SK-N-MC (cell line): ENCODE data around the gene GOLPH3.

Experiments
- DNase-seq: peaks from one replicate; pipeline ENCODE4 v3.0.0-alpha.2; 2011; ENCODE audit warnings: low read depth, low spot score
- H3K27ac ChIP-seq: fragments of 200-600 bp; sonication (generic); 2 replicates; pipeline ENCODE4 v1.5.1; 2016; ENCODE audit warnings: mixed run types
- H3K36me3 ChIP-seq: fragments of 200-600 bp; sonication (generic); 2 replicates; pipeline ENCODE4 v1.6.1; 2017; ENCODE audit warnings: antibody characterized with exemption, low read length, mixed read lengths; ENCODE audit not compliant: insufficient read depth
- H3K4me3 ChIP-seq: fragments of 200-600 bp; sonication (generic); 2 replicates; pipeline ENCODE4 v1.5.1; 2016
- H3K9ac ChIP-seq: fragments of 200-600 bp; sonication (generic); 2 replicates; pipeline ENCODE4 v1.8.0; 2017; ENCODE audit warnings: mixed run types, mixed read lengths; ENCODE audit not compliant: insufficient read length
- H3K9me3 ChIP-seq: fragments of 200-600 bp; sonication (generic); 2 replicates; pipeline ENCODE4 v1.6.1; 2017; ENCODE audit warnings: low read depth, mild to moderate bottlenecking, antibody characterized with exemption, low read length, moderate library complexity, mixed read lengths
- EZH2 ChIP-seq: fragments of 200-600 bp; sonication (generic); IDR thresholded peaks from one replicate; pipeline ENCODE4 v1.6.1; 2017; ENCODE audit warnings: antibody characterized with exemption
- FOXP2 ChIP-seq: optimal IDR thresholded peaks from 2 replicates; pipeline ENCODE3; 2011; ENCODE audit warnings: mild to moderate bottlenecking, moderate library complexity; ENCODE audit not compliant: insufficient read depth; ENCODE audit errors: extremely low read length, control extremely low read depth
- POLR2AphosphoS5 ChIP-seq: IDR thresholded peaks from 2 replicates; pipeline ENCODE4 v1.6.1; 2012; ENCODE audit warnings: mild to moderate bottlenecking, low read depth, low read length, borderline replicate concordance

The GOLPH3 gene

GRCh38 chr5:32100691-32101302 is 73.3 kb downstream of the GOLPH3 start:
- Histone ChIP-seq H3K27ac (no peak overlapping the region), H3K9me3 (no peaks in the 10 kb centered on the region), H3K4me3 (no peak overlapping the region), H3K9ac (no peak overlapping the region), H3K36me3 (peaks cover 41% of the 10 kb centered on the region)
- no peak for DNase-seq
- TF ChIP-seq FOXP2 (no peak), EZH2 (no peak), POLR2AphosphoS5 (no peak)

- H3K27ac ChIP-seq = no peak overlapping the region
- H3K9ac ChIP-seq = no peak overlapping the region
- no peak overlapping the region for H3K4me3 ChIP-seq
- H3K9me3 ChIP-seq = no peaks in the 10 kb centered on the region
- TF ChIP-seq POLR2AphosphoS5 (no peak), FOXP2 (no peak), EZH2 (no peak)
- H3K36me3 ChIP-seq = peaks cover 35% of the 10 kb centered on the region
- no peak for DNase-seq
Measured at GRCh38 chr5:32100230-32100629, 73.9 kb downstream of the GOLPH3 start.

- DNase-seq = no peak
- H3K4me3 ChIP-seq = no peak overlapping the region
- TF ChIP-seq POLR2AphosphoS5 (no peak), FOXP2 (no peak), EZH2 (no peak)
- H3K9me3 ChIP-seq = no peaks in the 10 kb centered on the region
- peak overlapping the region; percentile 85 for H3K27ac ChIP-seq
- H3K36me3 ChIP-seq = peaks cover 30% of the 10 kb centered on the region
- H3K9ac ChIP-seq = no peak overlapping the region
Measured at GRCh38 chr5:32099486-32100035, 74.6 kb downstream of the GOLPH3 start.

- Histone ChIP-seq H3K9ac (no peak overlapping the region), H3K27ac (peak overlapping the region; percentile 85), H3K9me3 (no peaks in the 10 kb centered on the region), H3K4me3 (peak overlapping the region; percentile 25), H3K36me3 (peaks cover 28% of the 10 kb centered on the region)
- DNase-seq = no peak
- TF ChIP-seq EZH2 (no peak), POLR2AphosphoS5 (no peak), FOXP2 (no peak)
Measured at GRCh38 chr5:32098890-32099310, 75.2 kb downstream of the GOLPH3 start.

- Histone ChIP-seq H3K9ac (no peak overlapping the region), H3K4me3 (peak overlapping the region; percentile 25), H3K36me3 (peaks cover 22% of the 10 kb centered on the region), H3K27ac (peak overlapping the region; percentile 85), H3K9me3 (no peaks in the 10 kb centered on the region)
- TF ChIP-seq POLR2AphosphoS5 = no peak
- TF ChIP-seq EZH2 = no peak
- no peak for DNase-seq
Measured at GRCh38 chr5:32098291-32098690, 75.8 kb downstream of the GOLPH3 start.

- no peak for TF ChIP-seq EZH2
- Histone ChIP-seq H3K4me3 (no peak overlapping the region), H3K27ac (peak overlapping the region; percentile 85; the same call in 1 of the 2 replicates), H3K9ac (no peak overlapping the region), H3K9me3 (no peaks in the 10 kb centered on the region), H3K36me3 (peaks cover 10% of the 10 kb centered on the region)
- DNase-seq = no peak
Measured at GRCh38 chr5:32096891-32097595, 77.1 kb downstream of the GOLPH3 start.

- DNase-seq = no peak
- H3K4me3 ChIP-seq = no peak overlapping the region
- H3K9me3 ChIP-seq = no peaks in the 10 kb centered on the region
- no peak overlapping the region for H3K27ac ChIP-seq
- no peak overlapping the region for H3K9ac ChIP-seq
- no peaks in the 10 kb centered on the region; the same call in 1 of the 2 replicates for H3K36me3 ChIP-seq
- TF ChIP-seq POLR2AphosphoS5 (no peak), EZH2 (no peak), FOXP2 (no peak)
Measured at GRCh38 chr5:32095261-32095671, 78.9 kb downstream of the GOLPH3 start.

GRCh38 chr5:32094691-32095090 is 79.4 kb downstream of the GOLPH3 start:
- no peaks in the 10 kb centered on the region for H3K9me3 ChIP-seq
- TF ChIP-seq EZH2 = no peak
- TF ChIP-seq FOXP2 = no peak
- no peak for TF ChIP-seq POLR2AphosphoS5
- no peak overlapping the region for H3K9ac ChIP-seq
- H3K36me3 ChIP-seq = no peaks in the 10 kb centered on the region; the same call in 1 of the 2 replicates
- DNase-seq = no peak
- no peak overlapping the region for H3K27ac ChIP-seq
- no peak overlapping the region for H3K4me3 ChIP-seq
